Measurements from ENCODE around the gene LRPAP1.
"Not testable (repeated sequence)": the region's sequence is repeated elsewhere in the genome, so short reads cannot be mapped to it uniquely, and the experiment has no call there.

- not testable (repeated sequence) for TF ChIP-seq POLR2AphosphoS5 (IDR thresholded peaks at IDR 0.05; ENCODE audit: low read depth, low read length); CTCF (IDR thresholded peaks at IDR 0.05); SIN3A (IDR thresholded peaks at IDR 0.05; ENCODE audit: borderline replicate concordance, insufficient read depth, low read depth, low read length)
Observed at GRCh38 chr4:3574865-3575264, 42.6 kb upstream of the LRPAP1 start.

Measured in Panc1 (cell line).